Measurements from ENCODE around the gene SCARF2. TPM values are rescaled to one million over a fixed set of nuclear protein-coding genes. Genes with fewer than 3 reads are reported as not detected.
"Not testable (repeated sequence)": the region's sequence is repeated elsewhere in the genome, so short reads cannot be mapped to it uniquely, and the experiment has no call there.

The SCARF2 gene
- total RNA-seq, 1 experiment from 2014 or later: 2.7 TPM

- CTCF ChIA-PET: interaction anchor here (0.7 kb wide), 1 partner anchor 93 kb away, joined by 3 read pairs; no protein-coding TSS in a partner anchor
- no peaks in the 10 kb centered on the region for H3K9me3 ChIP-seq (ENCODE audit: low read length)
- POLR2A ChIA-PET (ENCODE audit: unreplicated experiment): no interaction called here
- H3K36me3 ChIP-seq (ENCODE audit: low read depth, low read length): no peaks in the 10 kb centered on the region
- no peak overlapping the region for H2AFZ ChIP-seq (ENCODE audit: low read length)
- no peaks in the 10 kb centered on the region for H4K20me1 ChIP-seq (ENCODE audit: low read length)
- H3K9me2 ChIP-seq (replicated peaks; ENCODE audit: low read length): no peaks in the 10 kb centered on the region
- H3F3A ChIP-seq (ENCODE audit: low read length, unreplicated experiment): no peaks in the 10 kb centered on the region
- no peak overlapping the region for H3K4me2 ChIP-seq (ENCODE audit: low read length)
- DNase-seq: no peak
- no peaks in the 10 kb centered on the region for H3K79me2 ChIP-seq (ENCODE audit: low read length)
- no peak for ATAC-seq
- H3K4me1 ChIP-seq (ENCODE audit: insufficient read depth, low read length): no peaks in the 10 kb centered on the region
- no TSS peak for BruUV-seq (replicated peaks)
- H3K27ac ChIP-seq (ENCODE audit: low read length): no peak overlapping the region
- intact Hi-C loops (cut with micrococcal nuclease): no loop called here
- no peak overlapping the region for H3K9ac ChIP-seq (ENCODE audit: low read length)
- H3K27me3 ChIP-seq (ENCODE audit: low read length): no peaks in the 10 kb centered on the region
- TF ChIP-seq, protein P1, sequence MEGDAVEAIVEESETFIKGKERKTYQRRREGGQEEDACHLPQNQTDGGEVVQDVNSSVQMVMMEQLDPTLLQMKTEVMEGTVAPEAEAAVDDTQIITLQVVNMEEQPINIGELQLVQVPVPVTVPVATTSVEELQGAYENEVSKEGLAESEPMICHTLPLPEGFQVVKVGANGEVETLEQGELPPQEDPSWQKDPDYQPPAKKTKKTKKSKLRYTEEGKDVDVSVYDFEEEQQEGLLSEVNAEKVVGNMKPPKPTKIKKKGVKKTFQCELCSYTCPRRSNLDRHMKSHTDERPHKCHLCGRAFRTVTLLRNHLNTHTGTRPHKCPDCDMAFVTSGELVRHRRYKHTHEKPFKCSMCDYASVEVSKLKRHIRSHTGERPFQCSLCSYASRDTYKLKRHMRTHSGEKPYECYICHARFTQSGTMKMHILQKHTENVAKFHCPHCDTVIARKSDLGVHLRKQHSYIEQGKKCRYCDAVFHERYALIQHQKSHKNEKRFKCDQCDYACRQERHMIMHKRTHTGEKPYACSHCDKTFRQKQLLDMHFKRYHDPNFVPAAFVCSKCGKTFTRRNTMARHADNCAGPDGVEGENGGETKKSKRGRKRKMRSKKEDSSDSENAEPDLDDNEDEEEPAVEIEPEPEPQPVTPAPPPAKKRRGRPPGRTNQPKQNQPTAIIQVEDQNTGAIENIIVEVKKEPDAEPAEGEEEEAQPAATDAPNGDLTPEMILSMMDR (conservative IDR thresholded peaks at IDR 0.05; ENCODE audit: low read depth, low read length): no peak
- TF ChIP-seq EZH2phosphoT487 (IDR thresholded peaks at IDR 0.05; ENCODE audit: borderline replicate concordance, low read length): no peak
- TF ChIP-seq EZH2 (IDR thresholded peaks at IDR 0.05; ENCODE audit: low read length, unreplicated experiment): no peak
- H3K4me3 ChIP-seq (ENCODE audit: low read length): no peak overlapping the region
Observed at GRCh38 chr22:20380486-20380885, 57.1 kb downstream of the SCARF2 start.

DNA sequence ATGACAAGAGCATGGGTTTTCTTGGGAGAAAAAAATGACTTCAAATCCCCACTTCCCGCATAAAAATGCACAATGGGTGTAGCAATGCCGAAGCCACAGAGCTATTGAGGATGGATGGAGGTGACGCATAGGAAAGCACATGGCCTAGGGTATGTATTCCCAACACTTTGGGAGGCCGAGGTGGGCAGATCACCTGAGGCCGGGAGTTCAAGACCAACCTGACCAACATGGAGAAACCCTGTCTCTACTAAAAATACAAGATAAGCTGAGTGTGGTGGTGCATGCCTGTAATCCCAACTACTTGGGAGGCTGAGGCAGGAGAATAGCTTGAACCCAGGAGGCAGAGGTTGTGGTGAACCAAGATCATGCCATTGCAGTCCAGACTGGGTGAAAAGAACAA, 58.9 kb downstream of the SCARF2 start:
- ATAC-seq; H3K4me3 ChIP-seq (ENCODE audit: low read length); DNase-seq; intact Hi-C loops (cut with micrococcal nuclease); H3K9me2 ChIP-seq (replicated peaks; ENCODE audit: low read length); POLR2A ChIA-PET (ENCODE audit: unreplicated experiment); H3K27ac ChIP-seq (ENCODE audit: low read length); H3K4me1 ChIP-seq (ENCODE audit: insufficient read depth, low read length); H4K20me1 ChIP-seq (ENCODE audit: low read length); BruUV-seq (replicated peaks); H3K79me2 ChIP-seq (ENCODE audit: low read length); H3K27me3 ChIP-seq (ENCODE audit: low read length); H3F3A ChIP-seq (ENCODE audit: low read length, unreplicated experiment); H2AFZ ChIP-seq (ENCODE audit: low read length); H3K9ac ChIP-seq (ENCODE audit: low read length); H3K4me2 ChIP-seq (ENCODE audit: low read length); H3K36me3 ChIP-seq (ENCODE audit: low read depth, low read length); CTCF ChIA-PET; H3K9me3 ChIP-seq (ENCODE audit: low read length): not testable (repeated sequence)

GRCh38 chr22:20378110-20378509, 59.5 kb downstream of the SCARF2 start:
- Histone ChIP-seq H2AFZ (ENCODE audit: low read length) (no peak overlapping the region), H3K9ac (ENCODE audit: low read length) (no peak overlapping the region), H3K4me3 (ENCODE audit: low read length) (no peak overlapping the region), H3F3A (ENCODE audit: low read length, unreplicated experiment) (no peaks in the 10 kb centered on the region), H3K36me3 (ENCODE audit: low read depth, low read length) (no peaks in the 10 kb centered on the region), H3K79me2 (ENCODE audit: low read length) (no peaks in the 10 kb centered on the region), H3K9me2 (replicated peaks; ENCODE audit: low read length) (no peaks in the 10 kb centered on the region), H3K4me2 (ENCODE audit: low read length) (no peak overlapping the region), H4K20me1 (ENCODE audit: low read length) (no peaks in the 10 kb centered on the region), H3K9me3 (ENCODE audit: low read length) (no peaks in the 10 kb centered on the region), H3K4me1 (ENCODE audit: insufficient read depth, low read length) (no peaks in the 10 kb centered on the region), H3K27ac (ENCODE audit: low read length) (no peak overlapping the region), H3K27me3 (ENCODE audit: low read length) (no peaks in the 10 kb centered on the region)
- intact Hi-C loops (cut with micrococcal nuclease): no loop called here
- TF ChIP-seq EZH2phosphoT487 (IDR thresholded peaks at IDR 0.05; ENCODE audit: borderline replicate concordance, low read length): no peak
- TF ChIP-seq EZH2 (IDR thresholded peaks at IDR 0.05; ENCODE audit: low read length, unreplicated experiment): no peak
- TF ChIP-seq, protein P1 (conservative IDR thresholded peaks at IDR 0.05; ENCODE audit: low read depth, low read length): no peak
- DNase-seq (no peak), ATAC-seq (no peak)
- CTCF ChIA-PET: no interaction called here
- POLR2A ChIA-PET (ENCODE audit: unreplicated experiment): no interaction called here
- no TSS peak for BruUV-seq (replicated peaks)

DNA sequence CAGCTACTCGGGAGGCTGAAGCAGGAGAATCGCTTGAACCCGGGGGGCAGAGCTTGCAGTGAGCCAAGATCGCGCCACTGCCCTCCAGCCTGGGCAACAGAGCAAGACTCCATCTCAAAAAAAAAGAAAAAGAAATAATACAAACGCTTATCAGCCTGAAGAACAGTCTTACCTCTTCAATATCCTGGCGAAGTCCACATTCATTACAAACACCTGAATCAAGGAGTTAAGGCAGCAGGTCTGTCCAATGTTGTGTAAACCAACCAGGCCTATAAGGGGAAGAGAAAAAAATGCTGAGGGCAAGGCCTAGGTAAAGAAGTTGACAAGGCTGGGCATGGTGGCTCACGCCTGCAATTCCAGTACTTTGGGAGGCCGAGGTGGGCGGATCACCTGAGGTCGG, 60.6 kb downstream of the SCARF2 start:
- intact Hi-C loops (cut with micrococcal nuclease); H3K27ac ChIP-seq (ENCODE audit: low read length); H3K4me2 ChIP-seq (ENCODE audit: low read length); H4K20me1 ChIP-seq (ENCODE audit: low read length); H3K4me1 ChIP-seq (ENCODE audit: insufficient read depth, low read length); BruUV-seq (replicated peaks); H3K4me3 ChIP-seq (ENCODE audit: low read length); H3K9me2 ChIP-seq (replicated peaks; ENCODE audit: low read length); DNase-seq; H2AFZ ChIP-seq (ENCODE audit: low read length); POLR2A ChIA-PET (ENCODE audit: unreplicated experiment); CTCF ChIA-PET; H3F3A ChIP-seq (ENCODE audit: low read length, unreplicated experiment); H3K27me3 ChIP-seq (ENCODE audit: low read length); H3K9me3 ChIP-seq (ENCODE audit: low read length); H3K79me2 ChIP-seq (ENCODE audit: low read length); ATAC-seq; H3K36me3 ChIP-seq (ENCODE audit: low read depth, low read length); H3K9ac ChIP-seq (ENCODE audit: low read length): not testable (repeated sequence)

DNA sequence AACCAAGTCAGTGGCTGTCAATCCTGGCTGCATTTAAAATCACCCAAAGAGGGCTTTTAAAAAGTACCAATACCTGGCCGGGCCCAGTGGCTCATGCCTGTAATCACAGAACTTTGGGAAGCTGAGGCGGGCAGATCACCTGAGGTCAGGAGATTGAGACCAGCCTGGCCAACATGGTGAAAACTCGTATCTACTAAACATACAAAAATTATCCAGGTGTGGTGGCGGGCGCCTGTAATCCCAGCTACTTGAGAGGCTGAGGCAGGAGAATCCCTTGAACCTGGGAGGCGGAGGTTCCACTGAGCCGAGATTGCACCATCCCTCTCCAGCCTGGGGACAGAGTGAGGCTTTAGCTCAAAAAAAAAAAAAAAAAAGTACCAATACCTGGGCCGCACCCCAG, 61.3 kb downstream of the SCARF2 start:
- H3K36me3 ChIP-seq (ENCODE audit: low read depth, low read length); H3K27ac ChIP-seq (ENCODE audit: low read length); H3K9me3 ChIP-seq (ENCODE audit: low read length); H3K4me1 ChIP-seq (ENCODE audit: insufficient read depth, low read length); H3K4me3 ChIP-seq (ENCODE audit: low read length); POLR2A ChIA-PET (ENCODE audit: unreplicated experiment); H3K9ac ChIP-seq (ENCODE audit: low read length); H3K9me2 ChIP-seq (replicated peaks; ENCODE audit: low read length); H3F3A ChIP-seq (ENCODE audit: low read length, unreplicated experiment); H3K27me3 ChIP-seq (ENCODE audit: low read length); intact Hi-C loops (cut with micrococcal nuclease); H3K4me2 ChIP-seq (ENCODE audit: low read length); H4K20me1 ChIP-seq (ENCODE audit: low read length); CTCF ChIA-PET; ATAC-seq; H2AFZ ChIP-seq (ENCODE audit: low read length); H3K79me2 ChIP-seq (ENCODE audit: low read length); DNase-seq; BruUV-seq (replicated peaks): not testable (repeated sequence)

Data from PC-3 (cell line).